GM21360 (cell line): ENCODE measurements around the gene RPA1.

Source experiments
- ATAC-seq: cut with Tn5 transposase; IDR thresholded peaks from one replicate; pipeline ENCODE4 v1.9.1; 2021; ENCODE audit warnings: mild to moderate bottlenecking, moderate library complexity; ENCODE audit not compliant: unreplicated experiment

RPA1 gene

DNA sequence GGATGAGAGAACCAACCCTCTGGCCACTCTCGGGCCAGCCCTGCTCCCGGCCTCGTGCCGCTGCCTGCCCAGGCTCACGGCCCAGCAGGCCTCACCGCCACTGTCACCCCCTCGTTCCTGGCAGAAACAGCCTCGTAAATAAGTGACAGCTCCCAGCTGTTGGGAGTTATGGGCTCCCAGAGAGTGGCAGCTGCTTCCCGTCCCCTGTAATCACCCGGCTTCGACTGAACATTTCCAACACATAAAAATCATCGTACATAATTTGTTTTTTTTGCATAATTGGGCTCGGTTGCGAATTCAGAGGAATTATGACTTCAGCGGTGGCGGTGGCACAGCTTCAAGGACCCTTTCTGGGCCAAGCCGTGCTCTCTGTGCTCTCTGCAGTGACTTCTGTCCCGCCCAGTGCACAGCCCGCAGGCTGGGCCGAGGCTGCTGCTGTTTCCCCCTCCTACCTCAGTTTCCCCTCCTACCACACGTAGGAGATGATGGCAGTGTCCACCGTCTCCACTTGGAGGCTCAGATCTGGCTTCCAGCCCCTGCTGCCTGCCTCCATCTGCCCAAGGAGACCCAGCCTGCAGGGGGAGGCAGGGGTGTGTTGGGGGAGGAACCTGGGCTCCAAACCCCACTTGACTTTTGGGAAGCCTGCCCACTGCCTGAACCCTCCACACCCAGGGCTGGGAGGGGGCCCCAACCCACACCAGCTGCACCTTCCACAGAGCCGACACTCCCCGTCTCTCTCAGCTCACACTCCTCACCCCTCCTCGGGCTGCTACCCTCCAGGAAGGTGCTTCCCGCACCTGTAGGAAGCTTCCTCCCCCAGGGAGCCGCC is 110.4 kb downstream of the RPA1 start:
- no peak for ATAC-seq

DNA sequence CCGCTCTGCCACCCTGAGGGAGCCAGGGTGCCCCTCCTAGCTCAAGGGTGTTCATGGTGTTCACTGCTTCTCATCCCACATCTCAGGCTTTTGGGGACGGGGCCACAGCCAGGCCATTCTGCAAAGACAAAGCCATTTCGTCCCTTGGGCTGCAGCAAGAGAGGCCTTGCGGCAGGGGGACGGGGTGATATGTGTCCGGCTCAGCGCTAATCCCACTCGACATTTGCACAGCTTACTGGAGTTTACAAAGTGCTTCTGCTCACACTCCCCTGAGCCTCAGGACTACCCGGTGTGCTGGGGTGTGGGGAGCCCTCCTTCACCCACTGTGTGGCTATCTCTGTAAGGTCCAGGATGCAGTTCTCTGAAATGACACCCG is 111.0 kb downstream of the RPA1 start:
- ATAC-seq: no peak

DNA sequence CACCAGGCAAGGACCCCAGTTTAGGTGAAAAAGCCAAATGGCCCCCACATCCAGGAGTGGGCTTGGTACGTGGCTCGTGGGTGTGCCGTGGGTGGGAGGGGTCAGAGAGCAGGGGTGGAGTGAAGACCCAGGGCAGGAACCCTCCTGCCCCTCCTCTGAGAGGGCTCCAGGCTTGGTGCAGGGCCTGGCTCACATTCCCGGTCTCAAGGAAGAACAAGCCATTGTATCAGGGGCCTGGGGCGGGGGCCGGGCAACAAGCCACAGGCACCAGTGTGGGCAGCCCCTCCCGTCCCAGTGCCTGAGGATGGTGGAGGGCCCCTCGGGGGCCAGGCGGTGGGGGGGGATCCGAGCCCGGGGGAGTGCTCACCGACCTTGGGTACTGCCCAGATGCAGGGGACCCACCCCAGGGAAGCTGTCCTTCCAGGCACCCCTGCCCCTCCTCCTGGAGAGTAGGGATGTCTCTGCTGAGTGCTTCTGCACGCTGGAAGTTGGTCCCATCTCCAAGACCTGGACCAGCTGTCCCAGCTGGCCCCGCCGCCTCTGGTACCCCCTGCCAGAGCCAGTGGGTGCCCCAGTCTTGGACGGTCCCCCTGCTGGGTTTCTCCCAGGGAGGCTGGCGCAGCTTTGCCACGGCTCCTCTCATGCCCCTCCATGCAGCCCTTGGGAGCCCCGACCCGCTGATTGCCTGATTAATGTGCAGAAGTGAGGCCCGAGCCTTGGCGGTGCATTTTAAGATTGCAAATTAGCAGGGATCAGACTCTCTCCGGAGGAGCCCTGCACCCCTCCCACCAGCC is 111.7 kb downstream of the RPA1 start:
- no peak for ATAC-seq

DNA sequence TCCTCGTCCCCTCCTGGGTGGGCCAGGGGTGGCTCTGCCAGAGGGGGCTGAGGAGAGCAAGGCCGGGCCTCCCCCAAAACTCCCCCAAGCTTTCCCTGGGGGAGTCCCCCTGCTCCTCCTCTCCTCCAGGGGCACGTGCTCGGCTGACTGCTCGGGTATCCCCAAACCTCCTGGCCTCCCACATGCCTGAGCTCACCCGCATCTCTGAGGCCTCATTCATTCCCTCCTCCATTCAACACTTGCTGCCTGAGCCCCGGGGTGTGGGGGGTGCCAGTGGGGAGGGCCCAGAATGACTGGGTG is 112.2 kb downstream of the RPA1 start:
- ATAC-seq: no peak

DNA sequence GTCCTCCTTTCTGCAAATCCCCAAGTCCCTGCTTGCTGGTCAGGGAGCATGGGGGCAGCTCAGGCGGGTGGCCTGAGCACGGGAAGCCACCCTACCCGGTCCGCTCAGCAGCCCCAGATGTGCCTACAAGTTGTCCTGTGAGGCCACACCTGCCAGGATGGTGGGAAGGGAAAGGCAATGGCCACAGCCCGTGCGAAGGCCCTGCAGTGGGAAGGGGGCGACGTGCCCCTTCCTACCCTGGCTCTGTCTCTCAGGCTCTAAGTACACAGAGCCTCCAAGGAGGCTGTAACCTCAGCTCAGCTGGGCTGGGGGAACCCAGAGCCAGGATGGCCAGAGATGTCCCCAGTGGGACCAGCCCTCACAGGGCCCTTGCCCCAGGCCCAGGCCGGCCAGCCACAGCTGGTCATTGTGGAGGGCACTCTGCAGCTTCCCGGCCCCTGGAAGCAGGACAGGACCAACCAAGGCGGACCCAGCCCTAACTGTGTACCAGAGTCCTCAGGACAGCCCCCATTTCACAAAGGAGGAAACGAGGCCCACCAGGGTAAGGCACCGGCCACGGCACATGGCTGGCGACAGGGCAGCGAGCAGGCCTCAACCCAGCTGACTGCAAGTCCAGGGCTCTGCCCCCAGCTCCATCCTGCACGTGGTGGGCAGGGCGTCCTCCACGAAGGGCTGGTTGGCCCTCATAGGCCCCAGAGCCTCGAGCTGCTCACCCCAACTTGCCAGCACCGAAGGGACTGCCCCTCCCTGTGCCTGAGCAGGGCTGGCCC is 113.0 kb downstream of the RPA1 start:
- ATAC-seq: no peak

DNA sequence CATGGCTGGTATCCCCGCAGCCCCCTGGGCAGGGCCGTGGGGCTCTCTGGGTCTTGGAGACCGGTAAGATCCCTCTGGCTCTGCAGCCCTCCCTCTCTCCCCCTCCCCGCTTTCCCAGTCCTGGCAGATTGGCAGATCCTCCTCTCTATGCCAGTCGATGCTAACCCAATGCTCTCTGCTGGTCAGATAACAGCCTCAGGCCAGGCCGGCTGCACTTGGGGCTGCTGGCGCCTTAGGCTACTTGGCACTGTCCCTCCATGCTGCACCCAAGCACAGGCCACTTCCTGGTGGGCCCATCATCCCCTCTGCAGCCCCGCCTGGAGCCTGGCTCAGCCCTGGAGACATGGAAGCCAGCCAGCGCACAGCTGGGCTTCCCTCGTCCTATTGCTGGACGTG is 113.6 kb downstream of the RPA1 start:
- ATAC-seq: no peak

DNA sequence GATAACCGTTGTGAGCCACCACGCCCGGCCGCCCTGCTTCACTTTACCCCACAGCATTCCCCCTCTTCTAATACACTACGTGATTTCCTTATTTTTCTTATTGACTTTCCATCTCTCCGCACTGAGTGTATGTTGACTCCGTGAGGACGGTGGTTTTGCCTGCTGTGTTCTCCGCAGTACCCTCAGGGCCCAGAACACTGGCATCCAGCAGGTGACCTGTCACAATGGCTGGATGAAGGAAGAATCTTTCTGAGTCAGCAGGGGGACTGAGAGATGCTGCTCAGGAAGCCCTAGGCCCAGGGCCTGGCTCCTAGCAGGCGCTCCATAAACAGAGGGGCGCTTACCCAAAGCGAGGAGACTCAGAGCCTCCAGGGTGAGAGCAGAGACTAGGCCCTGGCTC is 115.8 kb downstream of the RPA1 start:
- ATAC-seq: no peak

DNA sequence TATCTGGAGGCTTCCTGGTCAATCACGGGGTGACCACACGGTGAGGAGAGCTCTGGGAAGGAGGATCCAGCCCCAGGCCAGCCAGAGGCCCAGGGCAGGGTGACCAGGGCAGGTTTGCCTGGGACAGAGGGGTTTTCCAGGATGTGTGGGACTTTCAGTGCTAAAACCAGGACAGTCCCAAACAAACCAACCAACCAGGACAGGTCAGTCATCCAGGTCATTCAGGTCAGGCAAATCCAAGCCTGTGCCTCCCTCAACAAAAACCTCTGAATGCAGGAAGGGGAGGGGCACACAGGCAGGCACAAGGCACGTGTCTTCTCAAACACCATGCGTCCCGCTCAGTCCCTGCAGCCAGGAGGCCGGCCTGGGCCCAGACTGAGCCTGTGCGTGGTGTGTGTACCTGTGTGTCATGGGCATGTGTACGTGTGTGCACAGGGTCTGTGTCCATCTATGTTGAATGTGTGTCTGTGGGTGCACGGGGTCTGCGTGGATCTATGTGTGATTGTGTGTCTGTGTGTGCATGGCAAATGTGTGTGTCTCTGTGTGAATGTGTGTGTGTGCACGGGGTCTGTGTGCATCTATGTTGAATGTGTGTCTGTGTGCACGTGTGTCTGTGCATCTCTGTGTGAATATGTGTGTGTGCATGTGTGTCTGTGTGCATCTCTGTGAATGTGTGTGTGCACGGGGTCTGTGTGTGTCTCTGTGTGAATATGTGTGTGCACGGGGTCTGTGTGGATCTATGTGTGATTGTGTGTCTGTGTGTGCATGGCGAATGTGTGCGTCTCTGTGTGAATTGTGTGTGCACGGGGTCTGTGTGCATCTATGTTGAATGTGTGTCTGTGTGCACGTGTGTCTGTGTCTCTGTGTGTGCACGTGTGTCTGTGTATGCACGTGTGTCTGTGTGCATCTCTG is 116.5 kb downstream of the RPA1 start:
- no peak for ATAC-seq

DNA sequence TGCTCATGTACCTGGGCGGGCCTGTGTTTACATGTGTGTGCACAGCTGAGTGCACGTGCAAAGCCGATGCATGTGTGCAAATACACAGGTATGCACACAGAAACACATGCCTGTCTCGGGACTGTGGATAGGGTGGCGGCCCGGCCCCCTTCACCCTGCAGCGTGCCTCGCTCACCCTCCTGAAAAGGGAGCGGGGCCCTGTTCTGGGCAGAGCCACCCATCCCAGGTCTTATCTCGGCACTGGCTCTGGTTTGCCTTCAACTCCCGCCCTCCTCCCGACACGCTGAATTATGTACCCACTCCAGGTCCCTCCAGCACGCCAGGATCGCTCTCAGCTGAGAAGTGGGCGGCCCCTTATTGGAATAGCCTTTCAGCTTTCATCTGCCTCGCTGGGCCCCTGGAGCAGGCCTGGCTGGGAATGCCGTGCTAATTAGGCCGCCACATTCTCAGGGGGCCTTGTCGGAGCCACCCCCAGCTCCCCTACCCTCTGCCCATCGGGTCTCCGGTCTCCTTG is 117.5 kb downstream of the RPA1 start:
- no peak for ATAC-seq

DNA sequence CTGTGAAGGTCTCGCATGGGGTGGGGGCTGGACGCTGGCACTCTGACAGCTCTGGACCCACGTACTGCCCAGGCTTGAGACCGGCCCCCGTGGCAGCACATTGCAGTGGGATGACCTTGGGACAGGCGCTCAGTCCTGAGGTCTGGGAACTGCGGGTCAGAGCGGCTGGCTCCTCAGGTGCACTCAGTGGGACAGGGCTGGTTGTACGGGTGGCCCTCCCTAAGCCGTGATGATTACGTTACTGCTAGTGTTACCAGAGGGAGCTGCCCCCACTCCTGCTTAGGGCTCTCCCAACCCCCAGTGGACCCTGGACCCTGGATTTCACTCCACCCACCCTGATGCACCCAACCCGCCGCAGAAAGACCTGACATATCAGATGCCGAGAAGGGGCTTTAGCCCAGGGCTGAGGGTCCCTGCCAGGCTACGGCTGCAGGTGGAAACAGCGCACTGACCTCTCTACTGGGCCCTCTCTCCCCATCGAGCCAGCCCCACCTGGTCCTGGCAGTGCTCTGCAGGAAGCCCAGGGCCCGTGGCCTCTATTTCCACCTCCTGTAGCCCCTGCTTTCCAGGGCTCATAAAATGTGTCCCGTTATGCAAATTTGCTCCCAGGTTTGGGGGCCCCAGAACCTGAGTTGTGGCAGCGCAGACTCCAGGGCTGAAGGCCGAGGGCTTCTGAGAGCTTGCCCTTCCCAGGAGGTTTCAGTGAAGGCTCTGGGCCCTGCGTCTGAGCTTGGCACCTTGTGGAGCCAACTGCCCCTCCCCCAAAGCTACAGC is 118.1 kb downstream of the RPA1 start:
- ATAC-seq: no peak

DNA sequence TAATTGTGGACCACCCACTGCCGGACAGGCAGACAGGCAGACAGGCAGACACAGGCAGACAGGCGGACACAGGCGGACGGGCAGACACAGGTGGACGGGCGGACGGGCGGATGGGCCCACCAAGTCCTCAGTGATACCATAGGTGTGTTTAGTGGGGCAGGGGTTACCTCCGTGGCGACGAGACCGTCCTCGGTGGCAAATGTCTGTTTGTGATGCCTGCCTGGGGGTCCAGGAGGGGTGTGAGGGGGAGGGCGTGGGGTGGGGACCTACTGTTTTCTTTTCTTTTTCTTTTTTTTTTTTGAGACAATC is 118.7 kb downstream of the RPA1 start:
- no peak for ATAC-seq
